Thyroid gland (tissue), 4 donors: ENCODE measurements around the gene CEP170B.

Experiments used
- POLR2A ChIP-seq, 2 donors: fragments of 450-650 bp; IDR thresholded peaks; one replicate each; pipeline ENCODE4 v1.6.1; 2017; ENCODE audit warnings: antibody characterized with exemption in 2 of 2, mild to moderate bottlenecking in 2 of 2, moderate library complexity in 1 of 2
- TF ChIP-seq, protein P1 (sequence below), 6 experiments: fragments of 200-600 bp in 3 of 6; fragments of 450-650 bp in 3 of 6; sonication (generic) in 3 of 6; IDR thresholded peaks; one replicate each; pipeline ENCODE4 v1.5.1; 2016 to 2019; ENCODE audit warnings: antibody characterized with exemption in 6 of 6, mild to moderate bottlenecking in 2 of 6, inconsistent platforms in 1 of 6, moderate library complexity in 1 of 6

DNA sequence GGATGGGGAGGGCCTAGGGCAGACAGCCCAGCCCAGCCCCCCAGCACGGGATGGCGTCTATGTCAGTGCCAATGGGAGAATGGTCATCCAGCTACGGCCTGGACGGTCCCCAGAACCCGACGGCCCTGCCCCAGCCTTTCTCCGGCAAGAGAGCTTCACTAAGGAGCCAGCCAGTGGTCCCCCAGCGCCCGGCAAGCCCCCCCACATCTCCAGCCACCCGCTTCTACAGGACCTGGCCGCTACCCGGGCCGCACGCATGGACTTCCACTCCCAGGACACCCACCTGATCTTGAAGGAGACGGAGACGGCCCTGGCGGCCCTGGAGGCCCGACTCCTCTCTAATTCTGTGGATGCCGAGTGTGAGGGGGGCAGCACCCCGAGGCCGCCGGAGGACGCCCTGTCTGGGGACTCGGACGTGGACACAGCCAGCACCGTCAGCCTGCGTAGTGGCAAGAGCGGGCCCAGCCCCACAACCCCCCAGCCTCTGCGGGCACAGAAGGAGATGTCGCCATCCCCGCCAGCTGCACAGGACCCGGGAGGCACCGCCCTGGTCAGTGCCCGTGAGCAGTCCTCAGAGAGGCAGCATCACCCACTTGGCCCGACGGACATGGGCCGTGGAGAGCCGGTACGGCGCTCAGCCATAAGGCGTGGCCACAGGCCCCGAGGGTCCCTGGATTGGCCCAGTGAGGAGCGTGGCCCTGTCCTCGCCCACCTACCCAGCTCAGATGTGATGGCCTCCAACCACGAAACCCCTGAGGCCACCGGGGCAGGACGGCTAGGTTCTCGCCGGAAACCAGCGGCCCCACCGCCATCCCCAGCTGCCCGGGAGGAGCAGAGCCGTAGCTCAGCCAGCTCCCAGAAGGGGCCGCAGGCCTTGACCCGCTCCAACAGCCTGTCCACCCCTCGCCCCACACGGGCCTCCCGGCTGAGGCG is 21.9 kb downstream of the CEP170B start:
- TF ChIP-seq, protein P1, sequence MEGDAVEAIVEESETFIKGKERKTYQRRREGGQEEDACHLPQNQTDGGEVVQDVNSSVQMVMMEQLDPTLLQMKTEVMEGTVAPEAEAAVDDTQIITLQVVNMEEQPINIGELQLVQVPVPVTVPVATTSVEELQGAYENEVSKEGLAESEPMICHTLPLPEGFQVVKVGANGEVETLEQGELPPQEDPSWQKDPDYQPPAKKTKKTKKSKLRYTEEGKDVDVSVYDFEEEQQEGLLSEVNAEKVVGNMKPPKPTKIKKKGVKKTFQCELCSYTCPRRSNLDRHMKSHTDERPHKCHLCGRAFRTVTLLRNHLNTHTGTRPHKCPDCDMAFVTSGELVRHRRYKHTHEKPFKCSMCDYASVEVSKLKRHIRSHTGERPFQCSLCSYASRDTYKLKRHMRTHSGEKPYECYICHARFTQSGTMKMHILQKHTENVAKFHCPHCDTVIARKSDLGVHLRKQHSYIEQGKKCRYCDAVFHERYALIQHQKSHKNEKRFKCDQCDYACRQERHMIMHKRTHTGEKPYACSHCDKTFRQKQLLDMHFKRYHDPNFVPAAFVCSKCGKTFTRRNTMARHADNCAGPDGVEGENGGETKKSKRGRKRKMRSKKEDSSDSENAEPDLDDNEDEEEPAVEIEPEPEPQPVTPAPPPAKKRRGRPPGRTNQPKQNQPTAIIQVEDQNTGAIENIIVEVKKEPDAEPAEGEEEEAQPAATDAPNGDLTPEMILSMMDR (IDR thresholded peaks at IDR 0.05), result no peak
- no peak for TF ChIP-seq POLR2A (IDR thresholded peaks at IDR 0.05)
